ENCODE results near the gene CHRNB2.

The CHRNB2 gene

GRCh38 chr1:154614901-154615300 lies 47.3 kb downstream of the CHRNB2 start:
- DNase-seq: no peak

GRCh38 chr1:154615411-154615810 lies 47.8 kb downstream of the CHRNB2 start:
- no peak for DNase-seq

GRCh38 chr1:154616659-154617345 lies 49.2 kb downstream of the CHRNB2 start:
- DNase-seq: no peak

GRCh38 chr1:154619181-154619948 lies 51.8 kb downstream of the CHRNB2 start:
- no peak for DNase-seq

GRCh38 chr1:154620751-154621150 lies 53.2 kb downstream of the CHRNB2 start:
- DNase-seq: no peak

GRCh38 chr1:154621875-154622274 lies 54.3 kb downstream of the CHRNB2 start:
- DNase-seq: no peak

GRCh38 chr1:154622503-154623039 lies 55.0 kb downstream of the CHRNB2 start:
- no peak for DNase-seq

GRCh38 chr1:154623358-154623757 lies 55.8 kb downstream of the CHRNB2 start:
- DNase-seq: peak; percentile 79

GRCh38 chr1:154624746-154625643 lies 57.4 kb downstream of the CHRNB2 start:
- DNase-seq: no peak

- DNase-seq: no peak
Observed at GRCh38 chr1:154626456-154627256, 59.1 kb downstream of the CHRNB2 start.

GRCh38 chr1:154627257-154628120 lies 59.9 kb downstream of the CHRNB2 start:
- DNase-seq: peak; percentile 88

- DNase-seq: no peak
Observed at GRCh38 chr1:154628121-154628405, 60.5 kb downstream of the CHRNB2 start.

GRCh38 chr1:154629061-154629674 lies 61.6 kb downstream of the CHRNB2 start:
- no peak for DNase-seq

Data from suppressor macrophage treated with lipopolysaccharide for 4 hours (primary cell).